22Rv1 (cell line): ENCODE measurements around the gene CCDC187.

ENCODE experiments used
- H3K27ac ChIP-seq: fragments of 450-650 bp; 2 replicates; pipeline ENCODE4 v1.5.1; 2017
- ZFX ChIP-seq: fragments of 450-650 bp; IDR thresholded peaks from 2 replicates; pipeline ENCODE4 v1.6.1; 2017; ENCODE audit warnings: antibody characterized with exemption, borderline replicate concordance
- TF ChIP-seq, protein P1 (sequence below): fragments of 450-650 bp; IDR thresholded peaks from 2 replicates; pipeline ENCODE4 v1.5.1; 2017; ENCODE audit warnings: mild to moderate bottlenecking

CCDC187 gene

GRCh38 chr9:136260521-136260920 lies 43.4 kb downstream of the CCDC187 start:
- H3K27ac ChIP-seq, result no peak overlapping the region
- no peak for TF ChIP-seq ZFX
- TF ChIP-seq, protein P1, sequence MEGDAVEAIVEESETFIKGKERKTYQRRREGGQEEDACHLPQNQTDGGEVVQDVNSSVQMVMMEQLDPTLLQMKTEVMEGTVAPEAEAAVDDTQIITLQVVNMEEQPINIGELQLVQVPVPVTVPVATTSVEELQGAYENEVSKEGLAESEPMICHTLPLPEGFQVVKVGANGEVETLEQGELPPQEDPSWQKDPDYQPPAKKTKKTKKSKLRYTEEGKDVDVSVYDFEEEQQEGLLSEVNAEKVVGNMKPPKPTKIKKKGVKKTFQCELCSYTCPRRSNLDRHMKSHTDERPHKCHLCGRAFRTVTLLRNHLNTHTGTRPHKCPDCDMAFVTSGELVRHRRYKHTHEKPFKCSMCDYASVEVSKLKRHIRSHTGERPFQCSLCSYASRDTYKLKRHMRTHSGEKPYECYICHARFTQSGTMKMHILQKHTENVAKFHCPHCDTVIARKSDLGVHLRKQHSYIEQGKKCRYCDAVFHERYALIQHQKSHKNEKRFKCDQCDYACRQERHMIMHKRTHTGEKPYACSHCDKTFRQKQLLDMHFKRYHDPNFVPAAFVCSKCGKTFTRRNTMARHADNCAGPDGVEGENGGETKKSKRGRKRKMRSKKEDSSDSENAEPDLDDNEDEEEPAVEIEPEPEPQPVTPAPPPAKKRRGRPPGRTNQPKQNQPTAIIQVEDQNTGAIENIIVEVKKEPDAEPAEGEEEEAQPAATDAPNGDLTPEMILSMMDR, result no peak

GRCh38 chr9:136259836-136260235 lies 44.1 kb downstream of the CCDC187 start:
- H3K27ac ChIP-seq, result no peak overlapping the region
- no peak for TF ChIP-seq ZFX
- TF ChIP-seq, protein P1, result no peak

- no peak overlapping the region for H3K27ac ChIP-seq
- no peak for TF ChIP-seq ZFX
- TF ChIP-seq, protein P1, result no peak
Measured at GRCh38 chr9:136259517-136259813, 44.4 kb downstream of the CCDC187 start.

GRCh38 chr9:136258786-136259516 lies 44.9 kb downstream of the CCDC187 start:
- no peak for TF ChIP-seq ZFX
- TF ChIP-seq, protein P1, result no peak
- no peak overlapping the region for H3K27ac ChIP-seq

DNA sequence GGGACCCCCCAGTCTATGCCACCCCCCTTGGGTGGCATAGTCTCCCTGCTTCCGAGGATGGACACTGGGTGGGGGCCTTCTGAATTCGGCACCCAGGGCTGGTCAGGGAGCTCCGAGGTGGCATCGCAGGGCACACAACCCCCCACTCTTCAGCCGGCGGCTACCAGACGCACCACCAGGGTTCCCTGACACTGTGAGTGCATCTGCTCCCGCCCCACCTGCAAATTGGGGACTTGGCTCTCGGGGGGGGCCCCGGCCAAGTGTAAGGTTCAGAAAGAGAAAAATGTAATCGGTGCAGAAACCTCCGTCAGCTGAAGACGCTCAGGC lies 45.6 kb downstream of the CCDC187 start:
- H3K27ac ChIP-seq, result no peak overlapping the region
- TF ChIP-seq, protein P1, result no peak
- no peak for TF ChIP-seq ZFX

DNA sequence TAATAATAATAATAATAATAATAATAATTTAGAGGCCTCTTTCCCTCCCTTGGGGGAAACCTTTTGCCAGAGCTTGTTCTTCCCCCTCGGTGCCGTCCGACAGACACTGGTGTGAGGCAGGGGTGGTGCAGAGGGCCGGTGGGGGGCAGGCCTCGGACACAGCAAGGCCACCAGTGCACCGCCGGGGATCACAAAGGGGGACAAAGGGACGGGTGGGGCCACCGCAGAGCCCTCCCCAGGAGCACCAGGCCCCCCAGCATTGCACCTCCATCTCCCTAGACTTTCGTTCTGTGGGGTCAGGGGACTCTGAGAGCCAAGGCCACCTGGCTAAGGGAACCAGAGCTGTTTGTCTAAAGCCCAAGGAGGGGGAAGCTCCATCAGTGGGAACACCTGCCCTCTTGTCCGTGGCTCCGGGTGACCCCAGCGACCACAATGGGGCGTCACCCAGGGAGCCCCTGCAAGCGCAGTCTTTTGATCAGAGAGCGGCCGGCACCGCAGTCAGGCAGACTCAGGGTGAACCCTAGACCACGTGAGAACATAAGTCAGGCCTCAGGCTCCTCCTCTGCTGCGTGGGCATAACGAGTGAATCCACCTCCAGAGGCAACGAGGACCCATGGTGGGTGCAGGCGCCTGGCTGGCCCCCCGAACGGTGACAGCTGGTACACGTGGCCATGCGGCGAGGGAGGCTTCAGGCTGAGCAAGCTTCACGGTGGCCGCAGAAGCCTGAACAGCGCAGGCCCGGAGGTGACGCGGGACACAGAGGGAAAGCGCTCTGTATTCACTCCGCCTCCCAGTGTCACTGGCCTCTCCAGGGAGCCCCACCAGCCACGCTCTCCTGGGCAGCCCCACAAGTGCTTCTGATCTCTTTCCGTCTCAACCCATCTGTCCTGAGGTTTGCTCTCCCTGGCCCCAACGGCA lies 46.3 kb downstream of the CCDC187 start:
- TF ChIP-seq, protein P1, result no peak
- TF ChIP-seq ZFX, result no peak
- H3K27ac ChIP-seq, result no peak overlapping the region
